Measurements from ENCODE around the gene TYW3.

Gene TYW3

GRCh38 chr1:74767490-74767889, 34.5 kb downstream of the TYW3 start:
- no peaks in the 10 kb centered on the region for H3K36me3 ChIP-seq (ENCODE audit: control insufficient read depth, low read depth, low read length)
- no peak overlapping the region for H3K27ac ChIP-seq (ENCODE audit: low read length)
- H3K4me1 ChIP-seq (ENCODE audit: control insufficient read depth, low read depth, low read length): no peaks in the 10 kb centered on the region
- H3K4me3 ChIP-seq (ENCODE audit: low read length): no peak overlapping the region
- H3K9ac ChIP-seq (ENCODE audit: low read length): no peak overlapping the region
- no peaks in the 10 kb centered on the region for H3K27me3 ChIP-seq (ENCODE audit: control insufficient read depth, insufficient read depth, low read length)
- no peaks in the 10 kb centered on the region for H3K9me3 ChIP-seq (ENCODE audit: control insufficient read depth, low read depth, low read length)

- H3K4me3 ChIP-seq (ENCODE audit: low read length): no peak overlapping the region
- no peaks in the 10 kb centered on the region for H3K9me3 ChIP-seq (ENCODE audit: control insufficient read depth, low read depth, low read length)
- H3K27ac ChIP-seq (ENCODE audit: low read length): no peak overlapping the region
- no peaks in the 10 kb centered on the region for H3K4me1 ChIP-seq (ENCODE audit: control insufficient read depth, low read depth, low read length)
- no peaks in the 10 kb centered on the region for H3K36me3 ChIP-seq (ENCODE audit: control insufficient read depth, low read depth, low read length)
- H3K27me3 ChIP-seq (ENCODE audit: control insufficient read depth, insufficient read depth, low read length): no peaks in the 10 kb centered on the region
- no peak overlapping the region for H3K9ac ChIP-seq (ENCODE audit: low read length)
Observed at GRCh38 chr1:74771913-74772515, 39.1 kb downstream of the TYW3 start.

- H3K4me3 ChIP-seq (ENCODE audit: low read length): no peak overlapping the region
- no peak overlapping the region for H3K9ac ChIP-seq (ENCODE audit: low read length)
- H3K27ac ChIP-seq (ENCODE audit: low read length): no peak overlapping the region
- H3K4me1 ChIP-seq (ENCODE audit: control insufficient read depth, low read depth, low read length): no peaks in the 10 kb centered on the region
- H3K36me3 ChIP-seq (ENCODE audit: control insufficient read depth, low read depth, low read length): no peaks in the 10 kb centered on the region
- no peaks in the 10 kb centered on the region for H3K27me3 ChIP-seq (ENCODE audit: control insufficient read depth, insufficient read depth, low read length)
- no peaks in the 10 kb centered on the region for H3K9me3 ChIP-seq (ENCODE audit: control insufficient read depth, low read depth, low read length)
Observed at GRCh38 chr1:74772945-74773344, 40.0 kb downstream of the TYW3 start.

- Histone ChIP-seq H3K27me3 (ENCODE audit: control insufficient read depth, insufficient read depth, low read length) (no peaks in the 10 kb centered on the region), H3K9me3 (ENCODE audit: control insufficient read depth, low read depth, low read length) (no peaks in the 10 kb centered on the region), H3K9ac (ENCODE audit: low read length) (no peak overlapping the region), H3K36me3 (ENCODE audit: control insufficient read depth, low read depth, low read length) (no peaks in the 10 kb centered on the region), H3K4me3 (ENCODE audit: low read length) (no peak overlapping the region), H3K4me1 (ENCODE audit: control insufficient read depth, low read depth, low read length) (no peaks in the 10 kb centered on the region), H3K27ac (ENCODE audit: low read length) (no peak overlapping the region)
Observed at GRCh38 chr1:74773582-74773981, 40.6 kb downstream of the TYW3 start.

GRCh38 chr1:74775735-74776134, 42.8 kb downstream of the TYW3 start:
- H3K27me3 ChIP-seq (ENCODE audit: control insufficient read depth, insufficient read depth, low read length): no peaks in the 10 kb centered on the region
- no peaks in the 10 kb centered on the region for H3K36me3 ChIP-seq (ENCODE audit: control insufficient read depth, low read depth, low read length)
- no peak overlapping the region for H3K9ac ChIP-seq (ENCODE audit: low read length)
- no peak overlapping the region for H3K4me3 ChIP-seq (ENCODE audit: low read length)
- no peak overlapping the region for H3K27ac ChIP-seq (ENCODE audit: low read length)
- no peaks in the 10 kb centered on the region for H3K9me3 ChIP-seq (ENCODE audit: control insufficient read depth, low read depth, low read length)
- peaks cover 7% of the 10 kb centered on the region for H3K4me1 ChIP-seq (ENCODE audit: control insufficient read depth, low read depth, low read length)

- H3K27ac ChIP-seq (ENCODE audit: low read length): no peak overlapping the region
- H3K9me3 ChIP-seq (ENCODE audit: control insufficient read depth, low read depth, low read length): no peaks in the 10 kb centered on the region
- peaks cover 12% of the 10 kb centered on the region for H3K4me1 ChIP-seq (ENCODE audit: control insufficient read depth, low read depth, low read length)
- no peak overlapping the region for H3K9ac ChIP-seq (ENCODE audit: low read length)
- H3K4me3 ChIP-seq (ENCODE audit: low read length): no peak overlapping the region
- no peaks in the 10 kb centered on the region for H3K27me3 ChIP-seq (ENCODE audit: control insufficient read depth, insufficient read depth, low read length)
- no peaks in the 10 kb centered on the region for H3K36me3 ChIP-seq (ENCODE audit: control insufficient read depth, low read depth, low read length)
Observed at GRCh38 chr1:74777525-74777924, 44.6 kb downstream of the TYW3 start.

GRCh38 chr1:74779750-74780149, 46.8 kb downstream of the TYW3 start:
- H3K4me3 ChIP-seq (ENCODE audit: low read length): no peak overlapping the region
- no peaks in the 10 kb centered on the region for H3K9me3 ChIP-seq (ENCODE audit: control insufficient read depth, low read depth, low read length)
- H3K9ac ChIP-seq (ENCODE audit: low read length): no peak overlapping the region
- H3K4me1 ChIP-seq (ENCODE audit: control insufficient read depth, low read depth, low read length): peaks cover 12% of the 10 kb centered on the region
- no peak overlapping the region for H3K27ac ChIP-seq (ENCODE audit: low read length)
- H3K36me3 ChIP-seq (ENCODE audit: control insufficient read depth, low read depth, low read length): no peaks in the 10 kb centered on the region
- no peaks in the 10 kb centered on the region for H3K27me3 ChIP-seq (ENCODE audit: control insufficient read depth, insufficient read depth, low read length)

GRCh38 chr1:74780594-74780993, 47.6 kb downstream of the TYW3 start:
- H3K36me3 ChIP-seq (ENCODE audit: control insufficient read depth, low read depth, low read length): no peaks in the 10 kb centered on the region
- no peak overlapping the region for H3K9ac ChIP-seq (ENCODE audit: low read length)
- peaks cover 12% of the 10 kb centered on the region for H3K4me1 ChIP-seq (ENCODE audit: control insufficient read depth, low read depth, low read length)
- H3K9me3 ChIP-seq (ENCODE audit: control insufficient read depth, low read depth, low read length): no peaks in the 10 kb centered on the region
- H3K27ac ChIP-seq (ENCODE audit: low read length): no peak overlapping the region
- H3K27me3 ChIP-seq (ENCODE audit: control insufficient read depth, insufficient read depth, low read length): no peaks in the 10 kb centered on the region
- no peak overlapping the region for H3K4me3 ChIP-seq (ENCODE audit: low read length)

- H3K9me3 ChIP-seq (ENCODE audit: control insufficient read depth, low read depth, low read length): no peaks in the 10 kb centered on the region
Observed at GRCh38 chr1:74785944-74786343, 53.0 kb downstream of the TYW3 start.

GRCh38 chr1:74790453-74790852, 57.5 kb downstream of the TYW3 start:
- no peaks in the 10 kb centered on the region for H3K36me3 ChIP-seq (ENCODE audit: control insufficient read depth, low read depth, low read length)
- no peak overlapping the region for H3K9ac ChIP-seq (ENCODE audit: low read length)
- H3K4me1 ChIP-seq (ENCODE audit: control insufficient read depth, low read depth, low read length): no peaks in the 10 kb centered on the region
- no peaks in the 10 kb centered on the region for H3K27me3 ChIP-seq (ENCODE audit: control insufficient read depth, insufficient read depth, low read length)
- no peaks in the 10 kb centered on the region for H3K9me3 ChIP-seq (ENCODE audit: control insufficient read depth, low read depth, low read length)
- no peak overlapping the region for H3K4me3 ChIP-seq (ENCODE audit: low read length)
- H3K27ac ChIP-seq (ENCODE audit: low read length): no peak overlapping the region

More at GRCh38 chr1:74785944-74786343, 53.0 kb downstream of the TYW3 start:
- H3K9ac ChIP-seq (ENCODE audit: low read length): no peak overlapping the region
- H3K4me3 ChIP-seq (ENCODE audit: low read length): no peak overlapping the region
- H3K27me3 ChIP-seq (ENCODE audit: control insufficient read depth, insufficient read depth, low read length): no peaks in the 10 kb centered on the region
- peaks cover 3% of the 10 kb centered on the region for H3K4me1 ChIP-seq (ENCODE audit: control insufficient read depth, low read depth, low read length)
- no peaks in the 10 kb centered on the region for H3K36me3 ChIP-seq (ENCODE audit: control insufficient read depth, low read depth, low read length)
- no peak overlapping the region for H3K27ac ChIP-seq (ENCODE audit: low read length)

- no peaks in the 10 kb centered on the region for H3K36me3 ChIP-seq (ENCODE audit: control insufficient read depth, low read depth, low read length)
Observed at GRCh38 chr1:74791491-74791890, 58.5 kb downstream of the TYW3 start.

GRCh38 chr1:74799119-74799657, 66.2 kb downstream of the TYW3 start:
- Histone ChIP-seq H3K9me3 (ENCODE audit: control insufficient read depth, low read depth, low read length) (no peaks in the 10 kb centered on the region), H3K27ac (ENCODE audit: low read length) (no peak overlapping the region), H3K36me3 (ENCODE audit: control insufficient read depth, low read depth, low read length) (no peaks in the 10 kb centered on the region), H3K4me3 (ENCODE audit: low read length) (no peak overlapping the region), H3K9ac (ENCODE audit: low read length) (no peak overlapping the region), H3K27me3 (ENCODE audit: control insufficient read depth, insufficient read depth, low read length) (no peaks in the 10 kb centered on the region), H3K4me1 (ENCODE audit: control insufficient read depth, low read depth, low read length) (no peaks in the 10 kb centered on the region)

More at GRCh38 chr1:74791491-74791890, 58.5 kb downstream of the TYW3 start:
- Histone ChIP-seq H3K9ac (ENCODE audit: low read length) (no peak overlapping the region), H3K9me3 (ENCODE audit: control insufficient read depth, low read depth, low read length) (no peaks in the 10 kb centered on the region), H3K27me3 (ENCODE audit: control insufficient read depth, insufficient read depth, low read length) (no peaks in the 10 kb centered on the region), H3K27ac (ENCODE audit: low read length) (no peak overlapping the region), H3K4me1 (ENCODE audit: control insufficient read depth, low read depth, low read length) (no peaks in the 10 kb centered on the region), H3K4me3 (ENCODE audit: low read length) (no peak overlapping the region)

All from iPS-18a (cell line).